ENCODE data around the gene PTPN4. TPM values are rescaled to one million over a fixed set of nuclear protein-coding genes. Genes with fewer than 3 reads are reported as not detected.

Gene PTPN4
- total and polyA plus RNA-seq, 2 donors (not counting 3 experiments of a cell fraction or from before 2014, with no cell fraction given) = 6.8 to 29.6 TPM

DNA sequence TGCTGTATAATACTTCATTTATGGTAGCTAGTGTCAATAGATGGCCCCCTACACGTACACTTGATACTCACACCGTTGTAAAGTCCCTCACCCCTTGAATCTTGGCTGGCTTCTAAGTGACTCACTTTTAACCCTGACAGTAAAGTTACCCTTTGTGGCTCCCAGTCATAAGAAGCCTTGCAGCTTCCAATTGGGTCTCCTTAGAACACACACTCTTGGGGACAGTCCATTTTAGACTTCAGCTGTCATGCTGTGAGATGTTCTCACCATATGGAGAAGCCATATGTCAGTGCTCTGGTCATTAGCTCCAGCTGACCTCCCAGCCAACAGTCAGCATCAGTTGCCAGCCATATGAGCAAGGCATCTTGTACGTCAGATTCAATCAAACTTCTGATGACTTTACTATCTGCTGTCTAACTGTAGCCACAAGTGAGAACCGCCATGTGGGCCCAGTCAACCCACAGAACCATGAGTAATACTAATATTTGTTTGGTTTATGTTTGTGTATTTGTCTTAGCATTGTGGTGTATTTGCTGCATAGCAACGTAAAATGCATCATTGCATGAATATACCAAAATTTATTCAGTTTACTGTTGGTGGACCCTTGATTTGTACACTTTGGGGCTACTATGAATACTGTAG lies 68.3 kb downstream of the PTPN4 start:
- Histone ChIP-seq H3K9me3 (replicated peaks; ENCODE audit: control insufficient read depth, insufficient read depth, low read length) (no peaks in the 10 kb centered on the region), H4K20me1 (replicated peaks; ENCODE audit: control insufficient read depth, extremely low read depth, insufficient read depth, low read length) (no peaks in the 10 kb centered on the region), H3K27me3 (ENCODE audit: control insufficient read depth in 2 of 2, insufficient read depth in 2 of 2, low read length in 2 of 2) (no peaks in the 10 kb centered on the region), H3K27ac (ENCODE audit: insufficient read depth, low read depth, low read length) (no peak overlapping the region), H3K79me2 (ENCODE audit: control insufficient read depth, insufficient read depth, low read length) (peaks cover 4% of the 10 kb centered on the region), H3K9me1 (replicated peaks; ENCODE audit: control insufficient read depth, extremely low read depth, insufficient read depth, low read length) (no peaks in the 10 kb centered on the region), H3K9ac (replicated peaks; ENCODE audit: extremely low read depth, insufficient read depth, low read length) (no peak overlapping the region), H3K4me1 (ENCODE audit: control insufficient read depth, extremely low read depth, insufficient read depth, low read length) (peaks cover 3% of the 10 kb centered on the region), H3K36me3 (ENCODE audit: control insufficient read depth in 2 of 2, extremely low read depth in 1 of 2, insufficient read depth in 2 of 2, low read length in 2 of 2) (no peaks in the 10 kb centered on the region), H3K4me3 (replicated peaks in 1 of 3; ENCODE audit: insufficient read depth in 1 of 3, low read depth in 1 of 3, low read length in 3 of 3) (no peak overlapping the region), H2AFZ (ENCODE audit: low read depth, low read length) (no peak overlapping the region), H3K4me2 (ENCODE audit: insufficient read depth, low read length) (no peak overlapping the region)
- intact Hi-C loops (cut with micrococcal nuclease) (loop anchor here (10.0 kb wide), 2 partner anchors 277 to 487 kb away; no protein-coding TSS in a partner anchor), dilution Hi-C loops (cut with MboI; ENCODE audit: extremely low pct_ligation_motif_present, low sequenced_read_pairs) (no loop called here)
- TF ChIP-seq FOS (IDR thresholded peaks at IDR 0.05; ENCODE audit: borderline replicate concordance, insufficient read depth, low read length) (no peak), GATA2 (IDR thresholded peaks at IDR 0.05; ENCODE audit: insufficient read depth, insufficient read length, low read depth, low read length) (no peak), MYC (IDR thresholded peaks at IDR 0.05; ENCODE audit: low read depth, low read length) (no peak)
- TF ChIP-seq, protein P1, sequence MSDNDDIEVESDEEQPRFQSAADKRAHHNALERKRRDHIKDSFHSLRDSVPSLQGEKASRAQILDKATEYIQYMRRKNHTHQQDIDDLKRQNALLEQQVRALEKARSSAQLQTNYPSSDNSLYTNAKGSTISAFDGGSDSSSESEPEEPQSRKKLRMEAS (IDR thresholded peaks at IDR 0.05; ENCODE audit: insufficient read depth, insufficient read length) = no peak
- ChIA-PET POLR2A (no interaction called here), CTCF (interaction anchor here (1.0 to 3.0 kb wide), 6 partner anchors 10 to 347 kb away, joined by 3 to 10 read pairs (median 6); no protein-coding TSS in a partner anchor)
- DNase-seq (ENCODE audit: low read depth, low spot score) (no peak), FAIRE-seq (no peak)
- BruUV-seq (replicated peaks) = no TSS peak

DNA sequence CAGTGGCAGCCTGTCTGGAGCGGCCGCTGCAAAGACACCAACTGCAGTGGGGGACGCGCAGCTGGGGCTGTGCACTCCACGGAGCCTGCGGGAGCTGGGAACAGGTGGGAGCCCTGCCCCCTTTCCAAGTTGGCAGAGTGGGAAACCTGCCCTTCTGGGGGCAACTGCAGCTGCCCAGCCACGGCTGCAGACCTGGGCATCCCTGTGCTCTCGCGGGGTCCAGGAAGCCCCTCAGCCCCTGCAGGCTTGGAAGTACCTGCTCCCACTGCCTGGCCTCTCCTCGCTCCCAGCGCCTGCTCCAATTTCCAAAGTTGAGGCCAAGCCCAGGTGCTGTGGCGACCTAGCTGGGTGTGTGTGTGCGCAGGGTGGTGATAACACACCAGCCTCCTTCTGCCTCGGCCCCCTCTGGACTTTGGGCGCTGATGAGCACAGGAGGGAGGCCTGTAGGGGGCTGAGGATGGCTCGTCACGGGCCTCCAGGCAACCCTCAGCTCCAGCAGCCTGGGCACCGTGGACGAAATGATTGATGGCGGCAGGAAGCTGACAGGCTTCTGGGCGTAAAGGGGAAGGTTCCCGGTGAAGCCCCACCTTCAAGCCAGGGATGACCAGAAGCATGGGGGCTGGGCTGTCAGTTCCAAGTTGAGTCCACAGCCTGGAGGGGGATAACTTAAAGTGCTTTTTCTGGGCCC lies 76.9 kb downstream of the PTPN4 start:
- BruUV-seq (replicated peaks) = no TSS peak
- Histone ChIP-seq H3K27ac (ENCODE audit: insufficient read depth, low read depth, low read length) (no peak overlapping the region), H3K4me3 (replicated peaks in 1 of 3; ENCODE audit: insufficient read depth in 1 of 3, low read depth in 1 of 3, low read length in 3 of 3) (no peak overlapping the region), H3K9me1 (replicated peaks; ENCODE audit: control insufficient read depth, extremely low read depth, insufficient read depth, low read length) (no peaks in the 10 kb centered on the region), H3K79me2 (ENCODE audit: control insufficient read depth, insufficient read depth, low read length) (no peaks in the 10 kb centered on the region), H3K9me3 (replicated peaks; ENCODE audit: control insufficient read depth, insufficient read depth, low read length) (no peaks in the 10 kb centered on the region), H2AFZ (ENCODE audit: low read depth, low read length) (no peak overlapping the region), H3K4me1 (ENCODE audit: control insufficient read depth, extremely low read depth, insufficient read depth, low read length) (peaks cover 4% of the 10 kb centered on the region), H3K9ac (replicated peaks; ENCODE audit: extremely low read depth, insufficient read depth, low read length) (no peak overlapping the region), H3K27me3 (ENCODE audit: control insufficient read depth in 2 of 2, insufficient read depth in 2 of 2, low read length in 2 of 2) (no peaks in the 10 kb centered on the region), H3K36me3 (ENCODE audit: control insufficient read depth in 2 of 2, extremely low read depth in 1 of 2, insufficient read depth in 2 of 2, low read length in 2 of 2) (no peaks in the 10 kb centered on the region), H3K4me2 (ENCODE audit: insufficient read depth, low read length) (no peak overlapping the region), H4K20me1 (replicated peaks; ENCODE audit: control insufficient read depth, extremely low read depth, insufficient read depth, low read length) (peaks cover 2% of the 10 kb centered on the region)
- POLR2A ChIA-PET = no interaction called here
- dilution Hi-C loops (cut with MboI; ENCODE audit: extremely low pct_ligation_motif_present, low sequenced_read_pairs) (no loop called here), intact Hi-C loops (cut with micrococcal nuclease) (no loop called here)
- DNase-seq (ENCODE audit: low read depth, low spot score) (no peak), FAIRE-seq (no peak)
- CTCF ChIA-PET = interaction anchor here (0.8 to 2.1 kb wide), 3 partner anchors 13 to 338 kb away, joined by 3 to 6 read pairs (median 3); no protein-coding TSS in a partner anchor
- TF ChIP-seq GATA2 (IDR thresholded peaks at IDR 0.05; ENCODE audit: insufficient read depth, insufficient read length, low read depth, low read length) (no peak), FOS (IDR thresholded peaks at IDR 0.05; ENCODE audit: borderline replicate concordance, insufficient read depth, low read length) (no peak), JUN (IDR thresholded peaks at IDR 0.05; ENCODE audit: borderline replicate concordance, insufficient read depth, insufficient read length, low read depth) (no peak), POLR2AphosphoS5 (IDR thresholded peaks at IDR 0.05; ENCODE audit: insufficient read depth, low read depth, low read length) (no peak), POLR2A (IDR thresholded peaks at IDR 0.05; ENCODE audit: low read depth, low read length) (no peak), MYC (IDR thresholded peaks at IDR 0.05; ENCODE audit: low read depth, low read length) (no peak), EZH2 (IDR thresholded peaks at IDR 0.05; ENCODE audit: borderline replicate concordance, low read depth, low read length, severe bottlenecking) (no peak)
- TF ChIP-seq, protein P1 (IDR thresholded peaks at IDR 0.05; ENCODE audit: insufficient read depth, insufficient read length) = no peak
- TF ChIP-seq, protein P2, sequence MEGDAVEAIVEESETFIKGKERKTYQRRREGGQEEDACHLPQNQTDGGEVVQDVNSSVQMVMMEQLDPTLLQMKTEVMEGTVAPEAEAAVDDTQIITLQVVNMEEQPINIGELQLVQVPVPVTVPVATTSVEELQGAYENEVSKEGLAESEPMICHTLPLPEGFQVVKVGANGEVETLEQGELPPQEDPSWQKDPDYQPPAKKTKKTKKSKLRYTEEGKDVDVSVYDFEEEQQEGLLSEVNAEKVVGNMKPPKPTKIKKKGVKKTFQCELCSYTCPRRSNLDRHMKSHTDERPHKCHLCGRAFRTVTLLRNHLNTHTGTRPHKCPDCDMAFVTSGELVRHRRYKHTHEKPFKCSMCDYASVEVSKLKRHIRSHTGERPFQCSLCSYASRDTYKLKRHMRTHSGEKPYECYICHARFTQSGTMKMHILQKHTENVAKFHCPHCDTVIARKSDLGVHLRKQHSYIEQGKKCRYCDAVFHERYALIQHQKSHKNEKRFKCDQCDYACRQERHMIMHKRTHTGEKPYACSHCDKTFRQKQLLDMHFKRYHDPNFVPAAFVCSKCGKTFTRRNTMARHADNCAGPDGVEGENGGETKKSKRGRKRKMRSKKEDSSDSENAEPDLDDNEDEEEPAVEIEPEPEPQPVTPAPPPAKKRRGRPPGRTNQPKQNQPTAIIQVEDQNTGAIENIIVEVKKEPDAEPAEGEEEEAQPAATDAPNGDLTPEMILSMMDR (IDR thresholded peaks at IDR 0.05; ENCODE audit: extremely low read depth in 1 of 2, insufficient read depth in 1 of 2, low read depth in 1 of 2, low read length in 2 of 2) = no peak
